Loucy (cell line): Measurements from ENCODE around the gene L3MBTL3.
A peak's percentile ranks its signal among the peaks of the same experiment; 100 is the strongest.
"Not testable (repeated sequence)": the region's sequence is repeated elsewhere in the genome, so short reads cannot be mapped to it uniquely, and the experiment has no call there.

Experiments used
- H2AFZ ChIP-seq: fragments of 200-600 bp; sonication (generic); 2 replicates; pipeline ENCODE4 v1.6.0; 2016; ENCODE audit warnings: antibody characterized with exemption, mild to moderate bottlenecking, low read length, moderate library complexity
- H3F3A ChIP-seq: fragments of 200-600 bp; 2 replicates; pipeline ENCODE4 v1.6.0; 2016; ENCODE audit warnings: antibody characterized with exemption, low read depth, mild to moderate bottlenecking
- H3K27me3 ChIP-seq: fragments of 200-600 bp; sonication (generic); 2 replicates; pipeline ENCODE4 v1.6.1; 2014; ENCODE audit warnings: low read length, mild to moderate bottlenecking; ENCODE audit not compliant: insufficient read depth, poor library complexity, severe bottlenecking
- H3K36me3 ChIP-seq: fragments of 200-600 bp; sonication (generic); 2 replicates; pipeline ENCODE4 v1.6.1; 2016; ENCODE audit warnings: low read length; ENCODE audit not compliant: insufficient read depth
- H3K4me1 ChIP-seq: fragments of 200-600 bp; sonication (generic); 2 replicates; pipeline ENCODE4 v1.5.1; 2014; ENCODE audit warnings: low read length, mild to moderate bottlenecking; ENCODE audit not compliant: insufficient read depth, poor library complexity, severe bottlenecking
- H3K4me2 ChIP-seq: fragments of 200-600 bp; sonication (generic); 2 replicates; pipeline ENCODE4 v1.6.0; 2014; ENCODE audit warnings: antibody characterized with exemption, low read length, low read depth, mild to moderate bottlenecking; ENCODE audit not compliant: poor library complexity, severe bottlenecking
- H3K4me3 ChIP-seq: fragments of 200-600 bp; sonication (generic); 2 replicates; pipeline ENCODE4 v1.5.1; 2014; ENCODE audit warnings: low read length, mild to moderate bottlenecking, mixed read lengths; ENCODE audit not compliant: poor library complexity, severe bottlenecking
- H3K79me2 ChIP-seq: fragments of 200-600 bp; sonication (generic); 2 replicates; pipeline ENCODE4 v1.6.1; 2014; ENCODE audit warnings: low read length; ENCODE audit not compliant: insufficient read depth
- H3K9ac ChIP-seq: fragments of 200-600 bp; sonication (generic); 2 replicates; pipeline ENCODE4 v1.6.0; 2014; ENCODE audit warnings: mild to moderate bottlenecking, low read depth, low read length, moderate library complexity; ENCODE audit not compliant: poor library complexity, severe bottlenecking
- H3K9me2 ChIP-seq: fragments of 200-600 bp; sonication (generic); replicated peaks from 2 replicates; pipeline ENCODE4 v1.6.1; 2016; ENCODE audit warnings: low read depth, low read length, mixed read lengths
- H3K9me3 ChIP-seq: fragments of 200-600 bp; sonication (generic); 2 replicates; pipeline ENCODE4 v1.6.1; 2014; ENCODE audit warnings: mild to moderate bottlenecking, antibody characterized with exemption, low read length, low read depth; ENCODE audit not compliant: insufficient read depth
- H4K20me1 ChIP-seq: fragments of 200-600 bp; sonication (generic); 2 replicates; pipeline ENCODE4 v1.6.0; 2014; ENCODE audit warnings: antibody characterized with exemption, low read length, mild to moderate bottlenecking; ENCODE audit not compliant: insufficient read depth, poor library complexity, severe bottlenecking
- CTCF ChIP-seq: fragments of 200-600 bp; sonication (generic); conservative IDR thresholded peaks from 2 replicates; pipeline ENCODE4 v1.5.1; 2014; ENCODE audit warnings: mild to moderate bottlenecking, antibody characterized with exemption, low read length
- EZH2phosphoT487 ChIP-seq: fragments of 200-600 bp; IDR thresholded peaks from 2 replicates; pipeline ENCODE4 v1.6.1; 2018; ENCODE audit warnings: antibody characterized with exemption, mild to moderate bottlenecking, moderate library complexity, borderline replicate concordance

Gene L3MBTL3

DNA sequence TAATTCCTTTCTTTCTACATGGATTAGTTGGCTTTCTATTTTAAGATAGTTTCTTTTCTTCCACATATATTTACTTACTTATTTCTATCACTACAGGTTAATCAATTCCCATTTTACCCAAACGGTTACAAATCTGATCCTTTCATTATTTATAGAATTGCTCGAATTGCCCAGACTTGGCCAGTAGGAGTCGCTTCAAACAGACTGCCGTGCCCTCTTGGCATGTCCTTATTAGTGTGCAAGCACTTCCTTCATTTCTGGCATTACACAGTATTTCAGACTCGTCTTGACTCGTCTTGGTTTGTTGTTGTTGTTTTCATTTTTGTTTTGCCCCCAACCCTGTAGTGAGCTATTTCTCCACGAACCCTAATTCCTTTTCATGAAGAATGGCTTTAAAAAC is 129.8 kb downstream of the L3MBTL3 start:
- Histone ChIP-seq H3K36me3 (no peaks in the 10 kb centered on the region), H3K27me3 (no peaks in the 10 kb centered on the region), H3K9me3 (no peaks in the 10 kb centered on the region), H2AFZ (no peak overlapping the region), H3K9ac (no peak overlapping the region), H3K9me2 (no peaks in the 10 kb centered on the region), H3K4me1 (no peaks in the 10 kb centered on the region), H4K20me1 (no peaks in the 10 kb centered on the region), H3F3A (no peaks in the 10 kb centered on the region), H3K79me2 (no peaks in the 10 kb centered on the region), H3K4me2 (no peak overlapping the region), H3K4me3 (no peak overlapping the region)
- TF ChIP-seq CTCF, result peak; percentile 59
- no peak for TF ChIP-seq EZH2phosphoT487

DNA sequence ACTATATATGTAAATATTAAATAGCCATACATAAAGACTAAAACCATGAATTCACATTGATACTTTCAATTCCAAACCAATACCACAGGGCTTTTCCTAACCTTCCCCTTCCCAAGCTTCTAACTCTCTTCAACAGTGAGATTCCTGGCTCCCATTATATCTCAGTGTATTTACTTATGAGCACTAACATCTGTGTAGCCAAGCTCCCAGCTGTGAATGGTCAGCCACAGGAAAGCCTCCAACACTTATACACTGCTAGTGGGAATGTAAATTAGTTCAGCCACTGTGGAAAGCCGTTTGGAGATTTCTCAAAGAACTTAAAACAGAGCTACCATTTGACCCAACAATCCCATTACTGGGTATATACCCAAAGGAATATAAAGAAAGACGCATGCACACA is 130.6 kb downstream of the L3MBTL3 start:
- H3K4me3 ChIP-seq, H3K9me3 ChIP-seq, H3K79me2 ChIP-seq, H3K9me2 ChIP-seq, H3F3A ChIP-seq, H3K36me3 ChIP-seq, H3K4me1 ChIP-seq, H2AFZ ChIP-seq, H3K9ac ChIP-seq, H4K20me1 ChIP-seq, H3K4me2 ChIP-seq, H3K27me3 ChIP-seq: not testable (repeated sequence)

DNA sequence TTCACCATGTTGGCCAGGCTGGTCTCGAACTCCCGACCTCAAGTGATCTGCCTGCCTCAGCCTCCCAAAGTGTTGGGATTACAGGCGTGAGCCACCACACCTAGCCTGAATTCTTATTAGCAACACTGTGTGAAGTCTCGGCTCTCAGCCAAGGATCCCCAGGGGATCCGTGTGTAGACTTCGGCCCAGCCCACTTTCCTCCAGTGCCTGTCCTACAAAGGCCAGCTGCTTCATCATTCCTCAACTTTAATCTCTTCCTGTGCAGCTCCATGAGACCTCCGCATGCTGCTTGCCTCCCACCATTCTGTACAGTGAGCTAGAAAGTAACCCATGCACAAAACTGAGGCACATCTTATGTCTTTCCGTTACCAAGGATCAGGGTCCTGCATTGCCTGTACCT is 132.5 kb downstream of the L3MBTL3 start:
- TF ChIP-seq CTCF (no peak), EZH2phosphoT487 (no peak)
- Histone ChIP-seq H2AFZ (no peak overlapping the region), H3K9me3 (no peaks in the 10 kb centered on the region), H3K9me2 (no peaks in the 10 kb centered on the region), H3K9ac (no peak overlapping the region), H4K20me1 (no peaks in the 10 kb centered on the region), H3K79me2 (no peaks in the 10 kb centered on the region), H3K36me3 (no peaks in the 10 kb centered on the region), H3F3A (no peaks in the 10 kb centered on the region), H3K4me2 (no peak overlapping the region), H3K27me3 (no peaks in the 10 kb centered on the region), H3K4me3 (no peak overlapping the region), H3K4me1 (no peaks in the 10 kb centered on the region)

DNA sequence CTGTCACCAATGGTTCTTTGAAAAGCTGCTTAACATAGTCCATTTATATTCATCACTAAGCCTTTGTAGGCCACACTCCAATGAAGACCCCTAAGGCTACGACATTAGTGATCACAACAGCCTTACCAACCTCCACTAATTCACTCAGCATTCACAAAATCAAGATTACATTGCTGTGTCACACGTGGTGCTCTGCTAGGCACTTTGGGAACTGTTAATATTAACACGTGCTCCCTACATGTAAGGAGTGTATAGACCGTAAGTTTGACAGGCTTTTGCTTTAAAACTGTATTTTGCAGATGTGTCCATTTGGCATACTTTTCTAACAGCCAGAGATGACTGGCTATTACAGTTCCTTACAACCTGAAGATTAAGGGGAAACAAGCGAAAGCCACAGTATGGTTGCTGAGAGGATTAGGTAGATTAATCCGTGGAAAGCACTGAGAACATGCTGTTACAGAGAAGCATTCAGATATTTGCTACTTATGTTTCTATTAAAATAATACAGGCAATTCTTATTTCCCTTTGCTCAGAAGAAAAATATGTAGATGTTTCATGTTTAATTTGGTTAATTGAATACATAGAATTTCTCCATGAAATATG is 134.6 kb downstream of the L3MBTL3 start:
- Histone ChIP-seq H3K27me3 (no peaks in the 10 kb centered on the region), H3K4me1 (no peaks in the 10 kb centered on the region), H3K4me2 (no peak overlapping the region), H3K9me3 (no peaks in the 10 kb centered on the region), H3K9ac (no peak overlapping the region), H4K20me1 (no peaks in the 10 kb centered on the region), H3K9me2 (no peaks in the 10 kb centered on the region), H2AFZ (no peak overlapping the region), H3K4me3 (no peak overlapping the region), H3K79me2 (no peaks in the 10 kb centered on the region), H3K36me3 (no peaks in the 10 kb centered on the region), H3F3A (no peaks in the 10 kb centered on the region)
- no peak for TF ChIP-seq EZH2phosphoT487
- TF ChIP-seq CTCF, result no peak
